AG09309 (cell line): ENCODE results near the gene IMMP1L.

Experiments used
- DNase-seq: peaks from one replicate; pipeline ENCODE4 v3.0.0-alpha.2; 2010; ENCODE audit warnings: low read depth
- H3K4me3 ChIP-seq: 2 replicates; pipeline ENCODE4 v1.5.1; 2011; ENCODE audit warnings: mild to moderate bottlenecking, low read depth, low read length, moderate library complexity; ENCODE audit not compliant: control insufficient read depth
- CTCF ChIP-seq: IDR thresholded peaks from 2 replicates; pipeline ENCODE4 v1.5.1; 2011; ENCODE audit warnings: mild to moderate bottlenecking, low read depth, low read length, inconsistent platforms; ENCODE audit not compliant: insufficient read depth, control insufficient read depth; ENCODE audit errors: missing control alignments

IMMP1L gene

GRCh38 chr11:31419138-31419537 is 90.3 kb downstream of the IMMP1L start:
- no peak for DNase-seq
- H3K4me3 ChIP-seq, result no peak overlapping the region
- no peak for TF ChIP-seq CTCF

GRCh38 chr11:31417816-31418215 is 91.6 kb downstream of the IMMP1L start:
- H3K4me3 ChIP-seq, result no peak overlapping the region
- no peak for TF ChIP-seq CTCF
- no peak for DNase-seq

GRCh38 chr11:31417357-31417756 is 92.1 kb downstream of the IMMP1L start:
- H3K4me3 ChIP-seq, result no peak overlapping the region
- TF ChIP-seq CTCF, result no peak
- no peak for DNase-seq

- no peak for TF ChIP-seq CTCF
- H3K4me3 ChIP-seq, result no peak overlapping the region
- no peak for DNase-seq
Measured at GRCh38 chr11:31415435-31415834, 94.0 kb downstream of the IMMP1L start.

GRCh38 chr11:31414338-31414737 is 95.1 kb downstream of the IMMP1L start:
- no peak for TF ChIP-seq CTCF
- no peak for DNase-seq
- H3K4me3 ChIP-seq, result no peak overlapping the region

- no peak overlapping the region for H3K4me3 ChIP-seq
- no peak for TF ChIP-seq CTCF
- peak; percentile 13 for DNase-seq
Measured at GRCh38 chr11:31412946-31413345, 96.5 kb downstream of the IMMP1L start.

GRCh38 chr11:31408201-31408600 is 101.2 kb downstream of the IMMP1L start:
- H3K4me3 ChIP-seq, result no peak overlapping the region
- no peak for DNase-seq
- no peak for TF ChIP-seq CTCF
